ENCODE data around the gene GRAMD1B.

The GRAMD1B gene

GRCh38 chr11:123429913-123430720 lies at the start of gene GRAMD1B:
GRAMD1B (plus strand) TSS chr11:123430269; CDS start chr11:123430793, 524 bp downstream.
- in situ Hi-C loops (cut with MboI; ENCODE audit: low sequenced_read_pairs), result loop anchor here (25.0 kb wide), 1 partner anchor 1207 kb away; no protein-coding TSS in a partner anchor

DNA sequence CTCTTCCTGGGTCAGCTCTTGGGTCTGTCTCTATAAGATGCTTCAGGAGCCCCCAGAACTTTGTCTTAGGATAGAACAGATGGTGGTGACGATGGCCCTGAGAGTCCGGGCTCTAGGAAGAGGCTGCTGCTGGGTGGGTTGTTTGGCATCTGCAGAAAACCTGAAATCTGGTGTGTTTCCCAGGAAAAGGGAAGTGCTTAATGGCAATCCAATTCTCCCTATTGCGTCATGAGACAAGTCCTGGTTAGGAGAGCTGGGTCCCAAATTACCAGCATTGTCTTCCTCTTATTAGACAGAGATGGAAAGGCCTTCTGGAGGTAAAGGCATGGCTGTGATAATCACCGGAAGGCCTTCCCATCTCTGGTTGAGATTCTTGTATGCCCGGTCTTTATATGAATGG lies 48.9 kb upstream of the GRAMD1B start:
- peaks cover 41% of the 10 kb centered on the region for H3K27me3 ChIP-seq (ENCODE audit: low read depth)
- no peak for DNase-seq (ENCODE audit: low spot score in 2 of 2)
- H3K36me3 ChIP-seq (replicated peaks), result no peaks in the 10 kb centered on the region
- no peak overlapping the region for H3K4me3 ChIP-seq
- in situ Hi-C loops (cut with MboI; ENCODE audit: low sequenced_read_pairs), result no loop called here
- H3K9me3 ChIP-seq, result no peaks in the 10 kb centered on the region
- no peaks in the 10 kb centered on the region for H3K4me1 ChIP-seq

More at GRCh38 chr11:123429913-123430720, at the start of gene GRAMD1B:
- no peaks in the 10 kb centered on the region for H3K27me3 ChIP-seq (ENCODE audit: low read depth)
- peak; percentile 89 to 91 for DNase-seq (ENCODE audit: low spot score in 2 of 2)
- peak within 1 kb of the TSS; percentile 68 for H3K4me3 ChIP-seq
- peaks cover 28% of the 10 kb centered on the region for H3K4me1 ChIP-seq
- peaks cover 4% of the 10 kb centered on the region; the same call in 1 of the 2 replicates for H3K36me3 ChIP-seq (replicated peaks)
- H3K9me3 ChIP-seq, result no peaks in the 10 kb centered on the region

DNA sequence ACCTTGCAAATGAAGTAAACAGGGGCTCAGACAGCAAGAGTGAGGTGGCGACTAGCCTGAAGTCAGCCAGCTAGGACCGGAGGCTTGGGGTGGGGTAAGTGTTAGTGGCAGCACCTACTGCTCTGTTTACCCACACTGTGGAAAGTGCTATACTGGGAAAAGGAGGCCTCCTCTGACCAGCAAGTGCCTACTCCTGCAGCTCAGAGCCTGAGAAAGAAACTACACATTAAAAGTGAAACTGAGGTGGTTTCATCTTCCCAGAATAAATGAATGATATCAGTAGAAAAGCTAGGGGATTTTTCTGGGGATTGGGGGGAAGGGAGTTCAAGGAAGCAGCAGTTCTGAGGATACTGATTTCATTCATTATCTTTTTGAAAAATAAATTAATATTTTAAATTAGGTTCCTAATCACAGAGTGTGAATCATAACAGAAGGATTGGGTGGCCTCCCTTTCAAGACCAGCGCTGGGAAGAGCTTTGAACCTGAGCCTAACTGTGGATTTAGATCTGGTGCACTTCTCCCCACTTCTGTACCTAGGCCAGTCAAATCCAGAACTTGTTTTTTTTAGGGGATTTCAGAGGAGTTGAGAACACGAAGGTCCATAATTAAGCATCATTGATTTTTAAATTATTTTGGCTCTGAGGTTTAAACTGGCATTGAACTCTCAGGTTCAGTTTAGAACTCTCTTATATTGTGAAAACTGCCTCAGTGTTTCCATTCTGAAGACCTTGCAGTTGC lies 48.1 kb upstream of the GRAMD1B start:
- Histone ChIP-seq H3K4me1 (no peaks in the 10 kb centered on the region), H3K4me3 (no peak overlapping the region), H3K9me3 (no peaks in the 10 kb centered on the region), H3K36me3 (replicated peaks) (no peaks in the 10 kb centered on the region), H3K27me3 (ENCODE audit: low read depth) (peaks cover 32% of the 10 kb centered on the region)
- no peak for DNase-seq (ENCODE audit: low spot score in 2 of 2)
- in situ Hi-C loops (cut with MboI; ENCODE audit: low sequenced_read_pairs), result no loop called here

GRCh38 chr11:123382555-123383074 lies 47.5 kb upstream of the GRAMD1B start:
- Histone ChIP-seq H3K36me3 (replicated peaks) (no peaks in the 10 kb centered on the region), H3K9me3 (no peaks in the 10 kb centered on the region), H3K27me3 (ENCODE audit: low read depth) (peaks cover 26% of the 10 kb centered on the region), H3K4me3 (no peak overlapping the region), H3K4me1 (no peaks in the 10 kb centered on the region)
- DNase-seq (ENCODE audit: low spot score in 2 of 2), result no peak
- in situ Hi-C loops (cut with MboI; ENCODE audit: low sequenced_read_pairs), result no loop called here

DNA sequence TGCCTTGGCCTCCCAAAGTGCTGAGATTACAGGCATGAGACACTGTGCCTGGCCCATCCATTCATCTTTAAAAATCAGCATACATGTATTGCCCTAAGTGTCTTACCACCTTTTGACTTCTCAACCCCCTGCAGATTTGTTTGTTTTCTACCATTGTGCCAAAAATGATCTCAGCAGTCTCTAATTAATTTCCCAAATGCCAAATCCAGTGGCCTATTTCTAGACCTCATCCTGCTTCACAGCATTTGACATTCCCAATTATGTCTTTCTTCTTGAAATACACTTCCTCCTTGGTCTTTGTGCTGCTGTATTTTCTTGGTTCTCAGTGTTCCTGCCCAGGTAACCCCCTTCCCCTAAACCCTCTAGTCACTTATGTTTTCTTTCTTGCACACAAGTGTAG lies 46.0 kb upstream of the GRAMD1B start:
- in situ Hi-C loops (cut with MboI; ENCODE audit: low sequenced_read_pairs), result no loop called here
- Histone ChIP-seq H3K4me3 (no peak overlapping the region), H3K27me3 (ENCODE audit: low read depth) (peaks cover 20% of the 10 kb centered on the region), H3K36me3 (replicated peaks) (no peaks in the 10 kb centered on the region), H3K4me1 (no peaks in the 10 kb centered on the region), H3K9me3 (no peaks in the 10 kb centered on the region)
- no peak for DNase-seq (ENCODE audit: low spot score in 2 of 2)

DNA sequence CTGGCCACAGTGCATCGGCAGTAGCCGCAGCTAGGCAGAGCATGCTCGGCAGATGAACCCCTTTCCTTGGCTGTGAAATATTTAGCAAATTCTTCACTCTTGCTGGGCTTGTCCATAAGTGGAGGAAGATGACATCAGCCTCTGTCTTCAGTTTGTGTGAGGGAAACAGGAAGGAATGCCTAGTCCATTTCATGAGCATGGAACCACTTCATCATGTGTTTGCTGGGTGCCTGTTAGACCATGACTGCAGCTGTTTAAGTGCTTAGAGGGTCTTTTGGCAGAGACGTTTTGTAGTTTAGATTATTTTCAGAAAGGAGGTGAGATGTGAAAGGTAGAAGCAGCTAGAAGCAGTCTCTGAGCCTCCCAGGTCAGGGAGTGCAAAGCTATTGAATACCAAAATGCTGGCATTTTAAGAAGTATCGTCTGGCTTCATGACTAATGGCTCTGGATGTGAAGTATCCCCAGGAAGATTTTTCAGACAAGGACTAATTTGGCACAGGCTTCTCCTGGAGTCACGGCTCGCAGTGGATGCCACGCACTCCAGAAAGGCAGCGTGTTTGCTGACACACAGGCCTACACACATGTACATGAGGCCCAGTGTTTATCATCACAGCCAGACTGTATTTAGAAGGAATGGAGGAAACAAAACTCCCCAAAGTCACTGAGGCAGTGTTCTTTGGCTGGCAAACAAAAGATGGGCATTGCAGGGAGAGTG lies 43.1 kb upstream of the GRAMD1B start:
- Histone ChIP-seq H3K9me3 (no peaks in the 10 kb centered on the region), H3K27me3 (ENCODE audit: low read depth) (peaks cover 20% of the 10 kb centered on the region), H3K4me3 (no peak overlapping the region), H3K4me1 (no peaks in the 10 kb centered on the region), H3K36me3 (replicated peaks) (no peaks in the 10 kb centered on the region)
- in situ Hi-C loops (cut with MboI; ENCODE audit: low sequenced_read_pairs), result no loop called here
- DNase-seq (ENCODE audit: low spot score in 2 of 2), result no peak

DNA sequence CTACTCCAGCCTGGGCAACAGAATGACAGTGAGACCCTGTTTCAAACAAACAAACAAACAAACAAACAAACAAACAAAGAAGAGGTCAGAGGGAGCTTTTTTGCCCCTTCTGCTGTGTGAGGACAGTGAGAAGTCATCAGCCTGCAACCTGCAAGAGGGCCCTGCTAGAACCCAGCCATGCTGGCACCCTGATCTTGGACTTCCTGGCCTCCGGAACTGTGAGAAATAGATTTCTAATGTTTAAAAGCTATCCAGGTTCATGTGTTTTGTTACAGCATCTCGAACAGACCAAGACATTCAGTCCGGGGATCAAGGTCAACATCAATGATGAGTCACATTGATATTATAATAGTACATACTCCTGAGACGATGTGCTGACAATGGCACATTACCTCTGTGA lies 41.4 kb upstream of the GRAMD1B start:
- Histone ChIP-seq H3K27me3 (ENCODE audit: low read depth) (peaks cover 15% of the 10 kb centered on the region), H3K4me1 (no peaks in the 10 kb centered on the region), H3K36me3 (replicated peaks) (no peaks in the 10 kb centered on the region), H3K9me3 (no peaks in the 10 kb centered on the region), H3K4me3 (no peak overlapping the region)
- no peak for DNase-seq (ENCODE audit: low spot score in 2 of 2)
- in situ Hi-C loops (cut with MboI; ENCODE audit: low sequenced_read_pairs), result no loop called here

GRCh38 chr11:123390146-123390545 lies 39.9 kb upstream of the GRAMD1B start:
- peaks cover 19% of the 10 kb centered on the region for H3K27me3 ChIP-seq (ENCODE audit: low read depth)
- H3K9me3 ChIP-seq, result no peaks in the 10 kb centered on the region
- no peaks in the 10 kb centered on the region for H3K4me1 ChIP-seq
- in situ Hi-C loops (cut with MboI; ENCODE audit: low sequenced_read_pairs), result no loop called here
- no peak overlapping the region for H3K4me3 ChIP-seq
- H3K36me3 ChIP-seq (replicated peaks), result no peaks in the 10 kb centered on the region
- DNase-seq (ENCODE audit: low spot score in 2 of 2), result no peak

GRCh38 chr11:123391646-123392348 lies 38.3 kb upstream of the GRAMD1B start:
- no peaks in the 10 kb centered on the region for H3K4me1 ChIP-seq
- no peaks in the 10 kb centered on the region for H3K9me3 ChIP-seq
- in situ Hi-C loops (cut with MboI; ENCODE audit: low sequenced_read_pairs), result no loop called here
- H3K4me3 ChIP-seq, result no peak overlapping the region
- H3K27me3 ChIP-seq (ENCODE audit: low read depth), result peaks cover 16% of the 10 kb centered on the region
- DNase-seq (ENCODE audit: low spot score in 2 of 2), result no peak
- no peaks in the 10 kb centered on the region for H3K36me3 ChIP-seq (replicated peaks)

DNA sequence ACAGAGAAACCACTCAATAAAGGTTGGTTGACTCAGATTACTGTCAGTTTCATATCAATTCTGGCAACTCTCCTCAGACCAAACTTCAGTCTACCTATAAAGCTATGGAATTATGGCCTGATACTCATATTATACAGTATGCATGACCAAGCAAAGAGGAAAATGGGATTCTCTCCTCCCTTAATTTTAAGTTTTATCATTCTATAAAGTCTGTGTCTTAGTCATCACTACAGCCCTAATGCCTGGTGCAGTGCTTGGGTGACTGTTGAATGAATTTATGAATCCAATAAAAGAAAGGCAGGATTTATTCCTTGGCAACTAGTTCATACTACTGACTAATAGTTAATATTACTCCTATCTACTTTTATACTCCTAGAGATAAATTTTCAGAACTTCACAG lies 37.6 kb upstream of the GRAMD1B start:
- DNase-seq (ENCODE audit: low spot score in 2 of 2), result no peak

DNA sequence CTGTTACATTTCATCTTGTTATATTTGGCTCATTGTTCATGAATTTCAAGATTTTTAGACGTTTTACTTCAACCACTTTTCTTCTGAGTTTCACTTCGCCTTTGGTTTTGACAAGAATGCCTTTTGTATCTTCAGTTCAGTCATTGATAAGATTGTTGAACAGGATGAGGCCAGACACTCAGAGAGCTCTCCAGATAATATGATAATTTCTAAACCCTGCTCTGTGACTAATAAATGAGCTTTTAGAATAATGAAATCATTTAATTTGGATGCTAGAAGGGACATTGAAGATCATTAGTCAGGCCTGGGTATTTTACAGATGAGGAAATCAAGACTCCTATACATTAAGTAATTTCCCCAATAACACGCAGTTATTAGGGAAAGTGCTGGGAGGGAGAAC lies 37.2 kb upstream of the GRAMD1B start:
- no peak for DNase-seq (ENCODE audit: low spot score in 2 of 2)
- in situ Hi-C loops (cut with MboI; ENCODE audit: low sequenced_read_pairs), result no loop called here
- H3K36me3 ChIP-seq (replicated peaks), result no peaks in the 10 kb centered on the region
- H3K27me3 ChIP-seq (ENCODE audit: low read depth), result peaks cover 16% of the 10 kb centered on the region
- H3K4me3 ChIP-seq, result no peak overlapping the region
- H3K9me3 ChIP-seq, result no peaks in the 10 kb centered on the region
- H3K4me1 ChIP-seq, result no peaks in the 10 kb centered on the region

More for the DNA sequence above, 37.6 kb upstream of the GRAMD1B start:
- Histone ChIP-seq H3K4me1 (no peaks in the 10 kb centered on the region), H3K36me3 (replicated peaks) (no peaks in the 10 kb centered on the region), H3K4me3 (no peak overlapping the region), H3K9me3 (no peaks in the 10 kb centered on the region), H3K27me3 (ENCODE audit: low read depth) (peaks cover 16% of the 10 kb centered on the region)
- in situ Hi-C loops (cut with MboI; ENCODE audit: low sequenced_read_pairs), result no loop called here

- in situ Hi-C loops (cut with MboI; ENCODE audit: low sequenced_read_pairs), result no loop called here
- no peak overlapping the region for H3K4me3 ChIP-seq
- no peaks in the 10 kb centered on the region for H3K9me3 ChIP-seq
Observed at GRCh38 chr11:123393312-123393927, 36.6 kb upstream of the GRAMD1B start.

DNA sequence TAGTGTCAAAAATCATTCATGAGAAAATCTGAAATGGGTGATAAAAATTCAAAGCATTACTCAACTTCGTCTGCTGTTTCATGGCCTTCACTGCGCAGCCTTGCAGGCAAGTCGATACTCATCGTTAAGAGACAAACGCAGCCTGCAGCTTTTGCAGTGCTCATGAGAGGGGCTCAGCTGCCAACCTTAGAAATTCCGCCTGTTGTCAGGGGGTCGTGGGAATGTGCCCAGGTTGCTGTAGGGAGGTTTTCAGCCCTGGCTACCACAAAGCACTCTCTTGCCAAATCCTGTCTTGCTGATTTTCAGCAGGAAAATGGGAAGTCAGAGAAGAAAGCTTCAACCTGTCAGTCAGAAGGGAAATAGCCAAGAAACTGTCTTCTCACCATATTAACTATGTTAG lies 25.4 kb upstream of the GRAMD1B start:
- H3K9me3 ChIP-seq, result no peaks in the 10 kb centered on the region
- no peak for DNase-seq (ENCODE audit: low spot score in 2 of 2)
- peaks cover 4% of the 10 kb centered on the region for H3K4me1 ChIP-seq
- no peaks in the 10 kb centered on the region for H3K27me3 ChIP-seq (ENCODE audit: low read depth)
- H3K36me3 ChIP-seq (replicated peaks), result no peaks in the 10 kb centered on the region
- H3K4me3 ChIP-seq, result no peak overlapping the region
- in situ Hi-C loops (cut with MboI; ENCODE audit: low sequenced_read_pairs), result loop anchor here (5.0 kb wide), 2 partner anchors 73 to 102 kb away; no protein-coding TSS in a partner anchor

More at GRCh38 chr11:123393312-123393927, 36.6 kb upstream of the GRAMD1B start:
- H3K4me1 ChIP-seq, result no peaks in the 10 kb centered on the region
- H3K36me3 ChIP-seq (replicated peaks), result no peaks in the 10 kb centered on the region
- H3K27me3 ChIP-seq (ENCODE audit: low read depth), result peaks cover 16% of the 10 kb centered on the region
- no peak for DNase-seq (ENCODE audit: low spot score in 2 of 2)
